ENCODE measurements around the gene HBM.
"Not testable (repeated sequence)": the region's sequence is repeated elsewhere in the genome, so short reads cannot be mapped to it uniquely, and the experiment has no call there.

HBM gene

DNA sequence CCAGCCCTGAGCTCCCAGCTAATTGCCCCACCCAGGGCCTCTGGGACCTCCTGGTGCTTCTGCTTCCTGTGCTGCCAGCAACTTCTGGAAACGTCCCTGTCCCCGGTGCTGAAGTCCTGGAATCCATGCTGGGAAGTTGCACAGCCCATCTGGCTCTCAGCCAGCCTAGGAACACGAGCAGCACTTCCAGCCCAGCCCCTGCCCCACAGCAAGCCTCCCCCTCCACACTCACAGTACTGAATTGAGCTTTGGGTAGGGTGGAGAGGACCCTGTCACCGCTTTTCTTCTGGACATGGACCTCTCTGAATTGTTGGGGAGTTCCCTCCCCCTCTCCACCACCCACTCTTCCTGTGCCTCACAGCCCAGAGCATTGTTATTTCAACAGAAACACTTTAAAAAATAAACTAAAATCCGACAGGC is 4.3 kb downstream of the HBM start:
- not testable (repeated sequence) for DNase-seq

GRCh38 chr16:170788-171187 is 5.0 kb downstream of the HBM start:
- DNase-seq, result no peak

GRCh38 chr16:172374-172941 is 6.7 kb downstream of the HBM start, which contains the start of gene HBA2:
Gene HBA2, plus strand, starts transcription at chr16:172876. Its CDS starts 37 bp downstream, at chr16:172913.
- not testable (repeated sequence) for DNase-seq

DNA sequence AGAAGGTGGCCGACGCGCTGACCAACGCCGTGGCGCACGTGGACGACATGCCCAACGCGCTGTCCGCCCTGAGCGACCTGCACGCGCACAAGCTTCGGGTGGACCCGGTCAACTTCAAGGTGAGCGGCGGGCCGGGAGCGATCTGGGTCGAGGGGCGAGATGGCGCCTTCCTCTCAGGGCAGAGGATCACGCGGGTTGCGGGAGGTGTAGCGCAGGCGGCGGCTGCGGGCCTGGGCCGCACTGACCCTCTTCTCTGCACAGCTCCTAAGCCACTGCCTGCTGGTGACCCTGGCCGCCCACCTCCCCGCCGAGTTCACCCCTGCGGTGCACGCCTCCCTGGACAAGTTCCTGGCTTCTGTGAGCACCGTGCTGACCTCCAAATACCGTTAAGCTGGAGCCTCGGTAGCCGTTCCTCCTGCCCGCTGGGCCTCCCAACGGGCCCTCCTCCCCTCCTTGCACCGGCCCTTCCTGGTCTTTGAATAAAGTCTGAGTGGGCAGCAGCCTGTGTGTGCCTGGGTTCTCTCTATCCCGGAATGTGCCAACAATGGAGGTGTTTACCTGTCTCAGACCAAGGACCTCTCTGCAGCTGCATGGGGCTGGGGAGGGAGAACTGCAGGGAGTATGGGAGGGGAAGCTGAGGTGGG is 7.6 kb downstream of the HBM start:
- not testable (repeated sequence) for DNase-seq

- not testable (repeated sequence) for DNase-seq
These were observed 8.4 kb downstream of the HBM start for GRCh38 chr16:173928-174769.

- DNase-seq, result no peak
These were observed 9.5 kb downstream of the HBM start for GRCh38 chr16:175011-175949.

GRCh38 chr16:176006-176405 is 10.2 kb downstream of the HBM start:
- not testable (repeated sequence) for DNase-seq

DNA sequence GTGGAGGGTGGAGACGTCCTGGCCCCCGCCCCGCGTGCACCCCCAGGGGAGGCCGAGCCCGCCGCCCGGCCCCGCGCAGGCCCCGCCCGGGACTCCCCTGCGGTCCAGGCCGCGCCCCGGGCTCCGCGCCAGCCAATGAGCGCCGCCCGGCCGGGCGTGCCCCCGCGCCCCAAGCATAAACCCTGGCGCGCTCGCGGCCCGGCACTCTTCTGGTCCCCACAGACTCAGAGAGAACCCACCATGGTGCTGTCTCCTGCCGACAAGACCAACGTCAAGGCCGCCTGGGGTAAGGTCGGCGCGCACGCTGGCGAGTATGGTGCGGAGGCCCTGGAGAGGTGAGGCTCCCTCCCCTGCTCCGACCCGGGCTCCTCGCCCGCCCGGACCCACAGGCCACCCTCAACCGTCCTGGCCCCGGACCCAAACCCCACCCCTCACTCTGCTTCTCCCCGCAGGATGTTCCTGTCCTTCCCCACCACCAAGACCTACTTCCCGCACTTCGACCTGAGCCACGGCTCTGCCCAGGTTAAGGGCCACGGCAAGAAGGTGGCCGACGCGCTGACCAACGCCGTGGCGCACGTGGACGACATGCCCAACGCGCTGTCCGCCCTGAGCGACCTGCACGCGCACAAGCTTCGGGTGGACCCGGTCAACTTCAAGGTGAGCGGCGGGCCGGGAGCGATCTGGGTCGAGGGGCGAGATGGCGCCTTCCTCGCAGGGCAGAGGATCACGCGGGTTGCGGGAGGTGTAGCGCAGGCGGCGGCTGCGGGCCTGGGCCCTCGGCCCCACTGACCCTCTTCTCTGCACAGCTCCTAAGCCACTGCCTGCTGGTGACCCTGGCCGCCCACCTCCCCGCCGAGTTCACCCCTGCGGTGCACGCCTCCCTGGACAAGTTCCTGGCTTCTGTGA is 11.0 kb downstream of the HBM start, which contains the start of gene HBA1:
Gene HBA1, plus strand, starts transcription at position 204 of the 906 bp plus-strand sequence. Its CDS starts 37 bp downstream, at position 241.
- DNase-seq, result not testable (repeated sequence)

DNA sequence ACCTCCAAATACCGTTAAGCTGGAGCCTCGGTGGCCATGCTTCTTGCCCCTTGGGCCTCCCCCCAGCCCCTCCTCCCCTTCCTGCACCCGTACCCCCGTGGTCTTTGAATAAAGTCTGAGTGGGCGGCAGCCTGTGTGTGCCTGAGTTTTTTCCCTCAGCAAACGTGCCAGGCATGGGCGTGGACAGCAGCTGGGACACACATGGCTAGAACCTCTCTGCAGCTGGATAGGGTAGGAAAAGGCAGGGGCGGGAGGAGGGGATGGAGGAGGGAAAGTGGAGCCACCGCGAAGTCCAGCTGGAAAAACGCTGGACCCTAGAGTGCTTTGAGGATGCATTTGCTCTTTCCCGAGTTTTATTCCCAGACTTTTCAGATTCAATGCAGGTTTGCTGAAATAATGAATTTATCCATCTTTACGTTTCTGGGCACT is 11.6 kb downstream of the HBM start:
- no peak for DNase-seq

GRCh38 chr16:177981-178667 is 12.3 kb downstream of the HBM start:
- DNase-seq, result no peak

GRCh38 chr16:178668-179015 is 12.9 kb downstream of the HBM start:
- DNase-seq, result no peak

DNA sequence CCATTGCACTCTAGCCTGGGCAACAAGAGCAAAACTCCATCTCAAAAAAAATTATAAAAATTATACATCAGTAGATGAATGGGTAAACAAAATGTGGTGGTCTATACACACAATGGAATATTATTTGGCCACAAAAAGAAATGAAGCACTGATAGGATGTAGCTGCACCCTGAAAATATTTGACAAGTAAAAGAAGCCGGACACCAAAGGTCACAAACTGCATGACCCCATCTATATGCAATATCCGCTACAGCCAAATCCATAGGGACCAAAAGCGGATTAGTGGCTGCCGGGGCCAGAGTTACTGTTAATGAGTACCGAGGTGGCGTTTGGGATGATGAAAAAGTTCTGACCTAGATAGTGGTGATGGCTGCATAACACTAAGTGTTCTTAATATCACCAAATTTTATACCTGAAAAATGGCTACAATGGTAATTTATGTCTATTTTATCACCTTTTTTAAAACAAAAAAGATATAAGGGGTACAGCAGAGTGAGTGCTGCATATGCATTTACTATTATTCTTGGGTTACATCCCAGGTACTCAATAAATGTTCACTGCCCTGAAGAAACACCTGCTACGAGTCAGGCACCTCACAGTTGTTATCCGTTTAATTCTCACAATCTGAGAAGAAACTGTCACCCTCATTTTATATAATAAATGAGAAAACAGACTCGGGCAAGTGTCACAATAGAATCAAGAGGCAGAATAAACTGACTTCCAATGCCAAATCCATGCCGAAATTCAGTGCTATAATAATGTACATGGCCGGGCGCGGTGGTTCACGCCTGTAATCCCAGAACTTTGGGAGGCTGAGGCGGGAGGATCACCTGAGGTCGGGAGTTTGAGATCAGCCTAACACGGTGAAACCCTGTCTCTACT is 13.7 kb downstream of the HBM start:
- no peak for DNase-seq

- DNase-seq, result peak; percentile 75 to 89
These were observed 14.4 kb downstream of the HBM start, which contains the start of gene HBQ1 for GRCh38 chr16:180101-180675. Gene HBQ1, plus strand, starts transcription at chr16:180459. Its CDS starts 28 bp downstream, at chr16:180487.

DNA sequence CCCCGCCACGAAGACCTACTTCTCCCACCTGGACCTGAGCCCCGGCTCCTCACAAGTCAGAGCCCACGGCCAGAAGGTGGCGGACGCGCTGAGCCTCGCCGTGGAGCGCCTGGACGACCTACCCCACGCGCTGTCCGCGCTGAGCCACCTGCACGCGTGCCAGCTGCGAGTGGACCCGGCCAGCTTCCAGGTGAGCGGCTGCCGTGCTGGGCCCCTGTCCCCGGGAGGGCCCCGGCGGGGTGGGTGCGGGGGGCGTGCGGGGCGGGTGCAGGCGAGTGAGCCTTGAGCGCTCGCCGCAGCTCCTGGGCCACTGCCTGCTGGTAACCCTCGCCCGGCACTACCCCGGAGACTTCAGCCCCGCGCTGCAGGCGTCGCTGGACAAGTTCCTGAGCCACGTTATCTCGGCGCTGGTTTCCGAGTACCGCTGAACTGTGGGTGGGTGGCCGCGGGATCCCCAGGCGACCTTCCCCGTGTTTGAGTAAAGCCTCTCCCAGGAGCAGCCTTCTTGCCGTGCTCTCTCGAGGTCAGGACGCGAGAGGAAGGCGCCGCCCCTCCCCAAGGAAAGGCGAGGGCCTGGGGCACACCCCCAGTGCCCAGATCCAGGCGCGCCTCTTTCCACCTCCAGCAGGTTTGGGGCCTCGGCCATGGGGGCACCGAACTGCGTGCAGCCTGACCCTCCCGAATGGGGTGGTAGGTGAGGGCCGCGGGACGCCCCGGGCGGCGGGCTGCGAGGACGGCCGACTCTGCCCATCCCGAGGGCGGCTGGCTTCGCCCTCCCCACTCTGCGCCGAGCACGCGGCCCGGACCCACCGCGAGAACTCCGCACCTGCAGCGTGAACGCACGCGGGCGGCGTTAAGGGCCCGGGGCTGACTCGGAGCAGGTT is 15.1 kb downstream of the HBM start:
- peak; percentile 88 to 91 for DNase-seq

- DNase-seq, result no peak
These were observed 15.8 kb downstream of the HBM start for GRCh38 chr16:181565-182021.

GRCh38 chr16:183005-183404 is 17.2 kb downstream of the HBM start:
- DNase-seq, result no peak

DNA sequence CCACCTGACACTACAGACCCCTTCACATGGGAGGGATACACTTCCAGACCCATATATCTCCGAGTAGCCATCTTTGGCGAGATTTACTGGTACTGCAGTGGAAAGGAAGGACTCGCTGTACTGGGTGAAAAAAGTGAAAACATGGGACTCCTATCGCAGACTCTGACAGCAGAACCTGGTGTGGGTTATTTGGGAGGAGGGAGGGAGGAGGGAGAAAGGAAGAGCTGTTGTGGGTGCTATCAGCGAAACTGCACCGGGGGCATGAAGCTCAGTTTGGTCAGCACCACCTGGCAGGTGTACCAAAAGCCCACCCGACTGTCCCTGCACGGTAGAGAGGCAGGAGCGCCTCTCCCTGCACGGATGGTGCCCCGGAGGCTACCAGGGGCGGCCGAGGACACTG is 19.4 kb downstream of the HBM start:
- DNase-seq, result no peak

DNA sequence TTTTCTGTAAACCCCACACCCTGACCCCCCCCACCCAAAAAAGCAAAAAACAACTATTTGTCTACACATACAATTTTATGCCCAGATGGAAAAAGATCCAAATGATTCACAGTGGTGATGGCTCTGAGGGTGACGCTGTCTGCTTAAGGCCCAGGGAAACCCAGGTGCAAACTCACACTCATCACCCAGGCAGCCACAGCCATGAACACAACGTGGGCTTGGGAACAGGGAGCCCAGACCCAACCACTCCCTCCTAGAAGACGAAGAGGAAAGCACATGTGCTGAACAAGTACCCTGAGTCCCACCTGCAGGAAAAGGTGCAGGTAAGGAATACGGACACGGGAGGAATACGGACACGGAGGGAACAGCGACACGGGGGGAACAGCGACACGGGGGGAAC is 19.9 kb downstream of the HBM start:
- no peak for DNase-seq
